ENCODE results near the gene SLC12A8.

DNA sequence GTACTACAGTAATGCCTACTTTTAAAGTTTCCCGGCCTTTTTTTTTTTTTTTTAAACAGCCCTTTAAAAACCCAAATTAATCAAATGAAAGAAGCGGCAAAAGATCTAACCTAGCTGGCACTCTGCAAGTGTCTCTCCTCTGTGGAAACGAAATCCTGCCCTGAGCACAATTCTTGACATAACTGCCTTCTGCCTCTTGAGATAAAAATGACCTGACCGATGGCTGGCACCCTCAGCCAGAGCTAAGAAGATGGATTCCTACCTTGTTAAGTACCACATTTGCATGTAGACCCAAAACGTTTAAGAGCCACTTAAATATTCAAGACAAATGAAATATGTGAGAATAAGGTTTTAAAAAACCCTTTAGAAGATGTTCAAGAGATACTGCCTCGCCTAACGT is 16.6 kb upstream of the SLC12A8 start:
- TF ChIP-seq, protein P1, sequence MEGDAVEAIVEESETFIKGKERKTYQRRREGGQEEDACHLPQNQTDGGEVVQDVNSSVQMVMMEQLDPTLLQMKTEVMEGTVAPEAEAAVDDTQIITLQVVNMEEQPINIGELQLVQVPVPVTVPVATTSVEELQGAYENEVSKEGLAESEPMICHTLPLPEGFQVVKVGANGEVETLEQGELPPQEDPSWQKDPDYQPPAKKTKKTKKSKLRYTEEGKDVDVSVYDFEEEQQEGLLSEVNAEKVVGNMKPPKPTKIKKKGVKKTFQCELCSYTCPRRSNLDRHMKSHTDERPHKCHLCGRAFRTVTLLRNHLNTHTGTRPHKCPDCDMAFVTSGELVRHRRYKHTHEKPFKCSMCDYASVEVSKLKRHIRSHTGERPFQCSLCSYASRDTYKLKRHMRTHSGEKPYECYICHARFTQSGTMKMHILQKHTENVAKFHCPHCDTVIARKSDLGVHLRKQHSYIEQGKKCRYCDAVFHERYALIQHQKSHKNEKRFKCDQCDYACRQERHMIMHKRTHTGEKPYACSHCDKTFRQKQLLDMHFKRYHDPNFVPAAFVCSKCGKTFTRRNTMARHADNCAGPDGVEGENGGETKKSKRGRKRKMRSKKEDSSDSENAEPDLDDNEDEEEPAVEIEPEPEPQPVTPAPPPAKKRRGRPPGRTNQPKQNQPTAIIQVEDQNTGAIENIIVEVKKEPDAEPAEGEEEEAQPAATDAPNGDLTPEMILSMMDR (IDR thresholded peaks at IDR 0.05): no peak
- TF ChIP-seq POLR2A (IDR thresholded peaks at IDR 0.05): no peak
